ENCODE data around the gene TGIF2. TPM values are rescaled to one million over a fixed set of nuclear protein-coding genes. Genes with fewer than 3 reads are reported as not detected.

The TGIF2 gene
- total and polyA plus RNA-seq, 2 of the 8 experiments (the other 6 are each of a cell fraction or from before 2014, with no cell fraction given) = 49.7 to 76.7 TPM

DNA sequence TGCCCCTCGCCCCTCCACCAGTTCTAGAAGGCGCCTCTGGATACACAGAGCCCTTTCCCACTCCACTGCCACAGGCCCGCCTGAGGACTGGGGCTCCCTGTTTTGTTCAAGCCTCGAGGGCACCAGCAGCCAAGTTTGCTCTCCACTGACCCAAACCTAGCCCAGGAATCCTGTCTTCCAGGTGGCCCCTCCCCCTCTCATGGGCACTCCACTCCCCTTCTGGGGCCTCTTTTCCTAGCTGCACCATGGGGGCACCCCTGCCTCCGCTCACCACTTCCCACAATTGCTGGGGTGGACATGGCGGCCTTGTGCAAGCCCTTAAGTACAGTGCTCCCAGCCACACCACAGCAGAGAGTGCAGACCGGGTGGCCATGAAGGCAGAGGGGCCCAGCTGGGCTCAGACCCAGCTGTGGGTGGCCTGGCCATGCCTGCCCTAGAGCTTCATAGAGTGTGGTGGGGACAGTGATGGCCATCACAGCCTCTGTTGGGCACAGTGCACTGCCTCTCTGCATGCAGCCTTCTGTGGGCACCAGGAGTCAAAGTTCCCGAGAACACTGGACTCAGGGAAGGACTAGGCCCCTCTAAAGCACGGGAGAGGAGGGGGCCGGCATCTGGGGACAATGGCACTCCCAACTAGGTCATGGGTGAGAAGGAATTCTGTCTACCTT, 30.7 kb upstream of the TGIF2 start:
- Histone ChIP-seq H3K27me3 (replicated peaks in 1 of 4; ENCODE audit: control insufficient read depth in 3 of 4, extremely low read depth in 1 of 4, insufficient read depth in 3 of 4, low read length in 3 of 4) (no peaks in the 10 kb centered on the region), H3K79me1 (ENCODE audit: low read depth, low read length) (peaks cover 10% of the 10 kb centered on the region), H4K5ac (ENCODE audit: insufficient read length, low read depth, low read length) (no peak overlapping the region), H3K4ac (replicated peaks; ENCODE audit: insufficient read length, low read depth, low read length) (no peak overlapping the region), H2AK5ac (ENCODE audit: low read depth, low read length) (peak overlapping the region; percentile 60; the same call in 1 of the 2 replicates), H4K91ac (replicated peaks; ENCODE audit: insufficient read length, low read length) (no peak overlapping the region), H3K23ac (ENCODE audit: insufficient read length) (no peak overlapping the region), H2BK20ac (ENCODE audit: low read length) (no peak overlapping the region), H4K20me1 (replicated peaks in 1 of 2; ENCODE audit: control insufficient read depth in 1 of 2, insufficient read depth in 2 of 2, low read length in 2 of 2) (peaks cover 4 to 10% of the 10 kb centered on the region in 2 experiments), H2AFZ (ENCODE audit: low read length) (no peak overlapping the region), H3K27ac (ENCODE audit: low read depth, low read length) (no peak overlapping the region), H3K79me2 (ENCODE audit: control insufficient read depth in 1 of 2, insufficient read depth in 2 of 2, low read length in 2 of 2) (peaks cover 0 to 14% of the 10 kb centered on the region in 2 experiments; a peak in 1 of 4 replicates), H3K4me1 (replicated peaks in 1 of 4; ENCODE audit: control insufficient read depth in 3 of 4, insufficient read depth in 4 of 4, low read length in 3 of 4) (peaks cover 0 to 24% (median 19%) of the 10 kb centered on the region in 4 experiments; a peak in 6 of 7 replicates), H2BK15ac (ENCODE audit: low read length) (0 out of 2 replicates have a peak overlapping the region, but pooled peaks have one; percentile 37), H3K36me3 (ENCODE audit: control insufficient read depth in 2 of 4, insufficient read depth in 4 of 4, low read length in 3 of 4) (no peaks in the 10 kb centered on the region; a peak in 1 of 8 replicates), H3K4me3 (ENCODE audit: extremely low read depth in 1 of 4, insufficient read depth in 2 of 4, low read depth in 3 of 4, low read length in 4 of 4) (peak overlapping the region in 2 of 4 experiments; percentile 5 to 88; a peak in 4 of 8 replicates), H2BK120ac (replicated peaks; ENCODE audit: low read depth, low read length) (no peak overlapping the region), H3K23me2 (ENCODE audit: low read depth, low read length) (peaks cover 9% of the 10 kb centered on the region; the same call in 1 of the 2 replicates), H3K56ac (replicated peaks; ENCODE audit: insufficient read length, low read depth, low read length) (no peak overlapping the region), H2BK12ac (ENCODE audit: low read depth, low read length) (no peak overlapping the region), H3K18ac (ENCODE audit: extremely low read depth, low read length) (no peak overlapping the region), H2BK5ac (ENCODE audit: low read depth, low read length) (peak overlapping the region; percentile 77; the same call in 1 of the 2 replicates), H3K14ac (ENCODE audit: insufficient read length) (no peak overlapping the region), H4K8ac (ENCODE audit: extremely low read depth, insufficient read depth, low read length) (no peak overlapping the region; the same call in 1 of the 2 replicates), H3K9me3 (ENCODE audit: insufficient read depth in 2 of 2, low read depth in 1 of 2, low read length in 1 of 2) (no peaks in the 10 kb centered on the region), H3K4me2 (ENCODE audit: insufficient read depth in 1 of 2, low read depth in 2 of 2, low read length in 2 of 2) (peak overlapping the region; percentile 49 to 86), H3K9ac (replicated peaks in 1 of 4; ENCODE audit: extremely low read depth in 1 of 4, low read depth in 3 of 4, low read length in 3 of 4) (no peak overlapping the region)
- CTCF ChIA-PET (ENCODE audit: partially characterized antibody) = interaction anchor here (0.7 to 3.7 kb wide), 22 partner anchors 9 to 103 kb away, joined by 3 to 18 read pairs (median 4); partner anchors contain the start of gene TGIF2
- WGBS, 2 experiments (ENCODE audit: extremely low coverage in 1 of 2, insufficient coverage in 1 of 2, insufficient read length in 1 of 2, insufficient replicate concordance in 2 of 2, low coverage in 1 of 2, low lambda C conversion rate in 2 of 2, missing lambda C conversion rate in 1 of 2) = 87% methylated on average over 10 of the region's 10 CpGs; no CpG with 5 or more reads in 1 of the 2 experiments
- DNase-seq (ENCODE audit: low read depth in 1 of 2, low spot score in 2 of 2) = no peak
- POLR2A ChIA-PET (ENCODE audit: partially characterized antibody) = interaction anchor here (0.8 to 1.3 kb wide), 6 partner anchors 8 to 42 kb away, joined by 3 to 4 read pairs (median 3); partner anchors contain the start of gene TGIF2
- FAIRE-seq = no peak
- TF ChIP-seq SP4 (IDR thresholded peaks at IDR 0.05; ENCODE audit: low read length) (no peak), SIRT6 (IDR thresholded peaks at IDR 0.05; ENCODE audit: low read length) (no peak), CTCF (IDR thresholded peaks at IDR 0.05; ENCODE audit: control extremely low read depth in 1 of 3, insufficient read depth in 1 of 3, low read depth in 1 of 3, low read length in 3 of 3) (no peak), ATF2 (IDR thresholded peaks at IDR 0.05; ENCODE audit: low read length) (no peak), EZH2 (IDR thresholded peaks at IDR 0.05; ENCODE audit: low read depth, low read length, severe bottlenecking) (no peak), SAP30 (IDR thresholded peaks at IDR 0.05; ENCODE audit: insufficient read depth, insufficient replicate concordance, low read length) (no peak), ASH2L (IDR thresholded peaks at IDR 0.05; ENCODE audit: low read length) (no peak)
